GM19099 (cell line): ENCODE data around the gene IGFBP4.

Experiments
- POLR2A ChIP-seq: IDR thresholded peaks from 3 replicates; pipeline ENCODE4 v1.6.1; 2011; ENCODE audit warnings: low read depth; ENCODE audit not compliant: insufficient read length; ENCODE audit errors: extremely low read depth

IGFBP4 gene

DNA sequence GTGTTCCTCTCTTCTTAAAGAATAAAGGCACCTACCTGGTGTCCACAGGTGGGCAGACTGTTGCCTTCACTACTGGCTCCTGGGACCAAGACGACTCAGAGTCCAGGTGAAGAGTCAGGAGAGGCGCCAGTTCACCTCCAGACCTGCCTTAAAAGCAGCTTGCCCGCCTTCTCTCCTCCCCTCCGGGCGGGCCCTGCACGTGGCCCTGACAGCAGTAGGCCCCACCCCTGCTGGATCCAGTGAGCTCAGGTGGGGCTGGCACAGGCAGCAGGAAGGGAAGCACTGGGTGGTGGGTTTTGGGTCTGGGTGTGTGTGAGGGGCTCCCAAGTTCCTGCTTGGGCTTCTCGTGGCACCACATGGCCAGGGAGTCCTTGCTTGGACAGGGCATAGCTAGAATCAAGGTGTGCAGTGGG lies 58.3 kb downstream of the IGFBP4 start, which contains the start of gene TNS4:
Gene TNS4, minus strand, starts transcription at position 125 of the 413 bp plus-strand sequence. CDS start 5,198 bp downstream, outside the sequence.
- TF ChIP-seq POLR2A = no peak

- no peak for TF ChIP-seq POLR2A
Measured at GRCh38 chr17:40502716-40503115, 59.5 kb downstream of the IGFBP4 start.

- no peak for TF ChIP-seq POLR2A
Measured at GRCh38 chr17:40503154-40503553, 59.9 kb downstream of the IGFBP4 start.

GRCh38 chr17:40506786-40507185 lies 63.5 kb downstream of the IGFBP4 start:
- no peak for TF ChIP-seq POLR2A
